ENCODE data around the gene PRSS56.
A peak's percentile ranks its signal among the peaks of the same experiment; 100 is the strongest.

PRSS56 gene

GRCh38 chr2:232519581-232520438 is at the start of gene PRSS56:
Gene PRSS56, plus strand, starts transcription at chr2:232520388. Its CDS starts 211 bp downstream, at chr2:232520599.
- no peak for DNase-seq

- no peak for DNase-seq
These were observed 46.7 kb upstream of the PRSS56 start for GRCh38 chr2:232473467-232473890.

GRCh38 chr2:232476045-232476444 is 44.1 kb upstream of the PRSS56 start:
- DNase-seq = no peak

GRCh38 chr2:232476791-232477190 is 43.4 kb upstream of the PRSS56 start:
- peak; percentile 26 for DNase-seq

- DNase-seq = peak; percentile 26
These were observed 42.3 kb upstream of the PRSS56 start for GRCh38 chr2:232477751-232478510.

DNA sequence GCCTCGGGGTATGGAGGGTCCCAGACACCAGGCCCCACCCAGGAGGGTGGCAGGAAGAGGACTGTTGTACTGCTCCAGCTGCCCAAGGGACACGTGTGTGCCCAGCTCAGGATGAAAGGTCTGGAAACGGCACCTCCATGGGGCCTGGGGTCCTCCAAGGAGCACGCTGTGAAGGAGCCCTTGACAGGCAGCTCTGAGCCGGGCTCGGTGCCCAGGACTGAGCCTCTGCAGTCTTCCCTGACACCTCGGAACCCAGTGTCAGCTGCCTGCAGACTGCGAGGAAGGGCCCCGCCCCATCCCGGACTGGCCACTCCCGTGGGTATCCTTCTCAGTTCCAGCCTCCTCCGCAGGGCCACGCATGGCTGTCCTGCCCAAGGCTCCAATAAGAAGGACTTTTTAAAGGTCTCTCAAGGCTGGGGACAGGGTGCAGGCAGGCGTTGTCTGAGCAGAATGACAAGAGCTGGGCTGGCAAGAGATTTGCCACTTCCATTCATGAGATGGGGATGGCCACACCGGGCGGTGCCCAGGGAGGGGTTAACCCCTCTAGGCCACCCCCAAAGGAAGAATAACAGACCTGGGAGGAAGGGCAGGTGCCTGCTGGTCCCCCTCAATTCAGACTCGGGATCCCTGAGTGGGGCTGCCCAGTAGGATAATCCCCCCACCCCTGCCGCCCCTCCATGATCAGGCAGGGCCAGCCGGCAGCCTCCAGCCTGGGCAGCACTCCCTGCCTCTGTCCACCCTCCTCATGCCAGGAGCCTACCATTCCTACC is 41.4 kb upstream of the PRSS56 start:
- DNase-seq = peak; percentile 21

GRCh38 chr2:232479341-232480200 is 40.6 kb upstream of the PRSS56 start:
- peak; percentile 25 for DNase-seq

DNA sequence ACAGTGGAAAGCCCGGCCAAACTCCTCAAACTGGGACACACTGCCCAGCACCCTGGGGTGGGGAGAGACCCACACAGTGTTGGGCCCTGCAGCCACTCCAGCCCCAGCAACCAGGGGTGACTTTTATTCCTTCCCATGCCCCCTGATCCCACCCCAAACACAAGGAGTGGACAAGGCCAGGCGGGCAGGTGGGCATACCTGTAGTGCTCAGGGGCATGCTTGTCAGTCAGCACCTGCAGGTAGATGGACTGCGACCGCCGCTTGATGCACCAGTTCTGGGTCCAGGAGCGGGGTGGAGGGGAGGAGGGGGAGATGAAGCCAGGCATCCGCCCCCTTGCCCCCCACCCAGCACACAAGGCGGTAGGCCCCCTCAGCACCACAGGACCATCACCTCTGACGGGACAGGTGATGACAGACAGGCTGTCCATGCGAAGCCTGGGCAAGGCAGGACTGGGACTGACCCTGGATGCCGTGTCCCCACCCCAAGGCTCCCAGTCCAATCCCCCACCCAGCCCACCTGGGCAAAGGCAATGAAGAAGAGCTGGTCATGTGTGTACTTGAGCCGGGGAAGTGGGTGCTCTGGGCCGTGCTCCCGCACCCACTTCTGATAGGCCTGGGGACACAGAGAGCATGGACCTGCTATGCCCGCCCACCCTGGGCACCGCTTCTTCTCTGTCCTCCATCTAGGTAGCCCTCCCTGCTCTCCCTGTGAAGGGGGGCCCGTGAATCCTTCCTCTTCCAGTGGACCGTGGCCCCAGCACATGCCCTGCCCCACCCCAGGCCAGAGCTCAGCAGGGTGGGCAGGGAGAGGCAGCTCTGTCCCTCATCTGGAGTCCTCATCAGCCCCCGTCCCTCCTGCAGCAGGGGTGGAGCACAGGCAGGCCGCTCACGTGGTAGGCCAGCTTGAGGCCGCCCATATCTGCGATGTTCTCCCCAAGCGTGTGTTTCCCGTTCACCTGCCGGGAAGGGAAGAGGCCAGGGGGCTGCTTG is 39.7 kb upstream of the PRSS56 start:
- peak; percentile 26 for DNase-seq

GRCh38 chr2:232481322-232482140 is 38.7 kb upstream of the PRSS56 start:
- DNase-seq = peak; percentile 25

DNA sequence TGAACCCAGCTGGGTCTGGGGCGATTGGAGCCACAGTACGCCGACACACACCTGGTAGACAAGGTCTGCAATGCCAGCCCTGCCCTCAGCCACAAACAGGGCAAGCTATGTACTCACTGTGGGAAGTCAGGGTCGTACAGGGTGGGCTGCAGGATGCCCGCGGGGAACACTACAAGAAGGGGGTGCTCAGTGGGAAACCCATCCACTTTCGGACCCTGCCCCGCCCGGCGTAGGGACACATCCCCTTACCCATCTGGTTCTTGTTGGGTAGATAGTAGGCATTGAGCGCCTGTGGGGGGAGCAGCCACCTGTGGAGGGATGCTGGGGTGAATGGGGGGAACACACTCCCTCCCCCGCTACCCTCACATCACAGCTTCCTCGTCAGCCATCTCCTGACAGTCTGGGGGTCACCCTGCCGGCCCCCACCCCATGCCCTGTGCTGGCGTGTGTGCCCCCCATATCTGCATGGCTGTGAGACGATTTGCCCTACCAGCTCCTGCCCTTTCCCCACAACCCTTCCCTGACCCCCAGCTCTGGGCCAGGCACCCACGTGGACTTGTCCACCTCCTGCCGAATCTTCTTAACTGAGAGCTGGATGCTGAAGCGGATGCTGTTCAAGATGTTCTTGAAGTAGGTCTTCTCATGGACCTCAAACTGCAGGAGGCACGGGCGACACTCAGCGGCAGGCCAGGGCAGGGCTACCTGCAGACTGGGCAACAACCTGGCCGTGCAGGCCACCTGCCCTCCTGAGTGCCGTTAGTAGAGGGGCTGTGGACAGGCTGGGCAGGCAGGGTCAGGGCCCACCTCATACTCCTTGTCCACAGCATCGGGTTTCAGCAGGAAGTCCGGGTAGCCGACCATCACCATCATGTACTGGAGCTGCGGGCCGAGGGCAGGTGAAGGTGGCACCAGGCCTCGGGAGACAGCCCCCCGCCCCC is 37.6 kb upstream of the PRSS56 start:
- peak; percentile 23 for DNase-seq

DNA sequence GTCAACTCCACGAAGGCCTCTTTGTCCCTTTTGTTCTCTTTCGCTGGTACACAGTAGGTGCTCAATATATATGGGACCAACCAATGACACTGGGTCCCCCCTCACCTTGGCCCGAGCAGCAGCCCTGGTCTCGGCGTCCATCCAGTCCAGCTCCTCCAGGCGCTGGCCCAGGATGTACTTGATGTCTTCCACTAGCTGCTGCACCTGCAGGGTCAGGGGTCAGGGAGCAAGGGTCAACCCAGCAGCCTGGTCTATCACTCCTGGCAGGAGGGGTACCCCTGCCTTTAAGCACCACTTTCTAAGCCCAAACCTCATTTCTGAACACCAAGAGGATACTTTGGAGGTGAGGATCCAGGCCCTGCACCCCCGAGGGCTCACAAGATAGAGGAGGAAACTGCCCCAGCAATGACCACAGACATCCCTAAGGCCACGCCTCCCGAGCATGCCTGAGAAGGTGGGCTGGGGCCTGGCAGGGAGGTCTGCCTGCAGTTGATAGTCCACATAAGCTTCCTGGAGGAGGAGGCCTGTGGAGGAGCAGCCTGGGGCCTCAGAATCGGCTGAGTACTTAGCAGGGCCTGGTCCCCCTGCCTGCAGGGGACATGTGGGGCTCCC is 36.8 kb upstream of the PRSS56 start:
- peak; percentile 7 for DNase-seq

GRCh38 chr2:232483923-232484627 is 36.1 kb upstream of the PRSS56 start:
- peak; percentile 27 for DNase-seq

GRCh38 chr2:232484628-232485347 is 35.4 kb upstream of the PRSS56 start:
- DNase-seq = peak; percentile 25

DNA sequence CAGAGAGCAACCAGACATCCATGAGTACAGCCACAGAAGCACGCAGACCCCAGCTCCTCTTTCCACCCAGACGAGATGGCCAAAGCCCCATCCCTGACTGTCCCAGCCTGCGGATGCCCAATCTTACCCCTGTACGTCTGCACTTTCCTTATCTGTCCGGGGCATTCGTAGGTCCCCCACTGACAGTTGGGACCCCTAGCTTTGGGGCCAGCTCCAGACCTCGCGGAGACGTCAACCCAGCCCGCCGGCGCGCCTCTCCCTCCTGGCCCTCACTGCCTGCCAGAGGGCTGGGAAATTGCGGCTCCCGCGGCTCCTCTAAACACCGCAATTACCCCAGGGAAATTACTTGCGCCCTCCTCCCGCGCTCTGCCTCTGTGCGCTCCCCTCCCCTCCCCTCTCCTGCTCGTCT is 34.8 kb upstream of the PRSS56 start:
- peak; percentile 27 for DNase-seq

GRCh38 chr2:232485757-232486557 is 34.2 kb upstream of the PRSS56 start:
- peak; percentile 27 for DNase-seq

All from activated CD4-positive, CD25-positive, alpha-beta regulatory T cell treated with anti-CD3 and anti-CD28 coated beads, Interleukin-2, amount 50 U/mL, for 72 hours (primary cell).